DMS53 treated with DMSO at 0.1 percent for 48 hours (cell line): ENCODE data around the gene RNF20.
"Not testable (repeated sequence)": the region's sequence is repeated elsewhere in the genome, so short reads cannot be mapped to it uniquely, and the experiment has no call there.

Experiments used
- DNase-seq: peaks from one replicate; lab custom pipeline; 2025; ENCODE audit not compliant: unreplicated experiment; lab: John Stamatoyannopoulos, UW

The RNF20 gene, protein sequence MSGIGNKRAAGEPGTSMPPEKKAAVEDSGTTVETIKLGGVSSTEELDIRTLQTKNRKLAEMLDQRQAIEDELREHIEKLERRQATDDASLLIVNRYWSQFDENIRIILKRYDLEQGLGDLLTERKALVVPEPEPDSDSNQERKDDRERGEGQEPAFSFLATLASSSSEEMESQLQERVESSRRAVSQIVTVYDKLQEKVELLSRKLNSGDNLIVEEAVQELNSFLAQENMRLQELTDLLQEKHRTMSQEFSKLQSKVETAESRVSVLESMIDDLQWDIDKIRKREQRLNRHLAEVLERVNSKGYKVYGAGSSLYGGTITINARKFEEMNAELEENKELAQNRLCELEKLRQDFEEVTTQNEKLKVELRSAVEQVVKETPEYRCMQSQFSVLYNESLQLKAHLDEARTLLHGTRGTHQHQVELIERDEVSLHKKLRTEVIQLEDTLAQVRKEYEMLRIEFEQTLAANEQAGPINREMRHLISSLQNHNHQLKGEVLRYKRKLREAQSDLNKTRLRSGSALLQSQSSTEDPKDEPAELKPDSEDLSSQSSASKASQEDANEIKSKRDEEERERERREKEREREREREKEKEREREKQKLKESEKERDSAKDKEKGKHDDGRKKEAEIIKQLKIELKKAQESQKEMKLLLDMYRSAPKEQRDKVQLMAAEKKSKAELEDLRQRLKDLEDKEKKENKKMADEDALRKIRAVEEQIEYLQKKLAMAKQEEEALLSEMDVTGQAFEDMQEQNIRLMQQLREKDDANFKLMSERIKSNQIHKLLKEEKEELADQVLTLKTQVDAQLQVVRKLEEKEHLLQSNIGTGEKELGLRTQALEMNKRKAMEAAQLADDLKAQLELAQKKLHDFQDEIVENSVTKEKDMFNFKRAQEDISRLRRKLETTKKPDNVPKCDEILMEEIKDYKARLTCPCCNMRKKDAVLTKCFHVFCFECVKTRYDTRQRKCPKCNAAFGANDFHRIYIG

DNA sequence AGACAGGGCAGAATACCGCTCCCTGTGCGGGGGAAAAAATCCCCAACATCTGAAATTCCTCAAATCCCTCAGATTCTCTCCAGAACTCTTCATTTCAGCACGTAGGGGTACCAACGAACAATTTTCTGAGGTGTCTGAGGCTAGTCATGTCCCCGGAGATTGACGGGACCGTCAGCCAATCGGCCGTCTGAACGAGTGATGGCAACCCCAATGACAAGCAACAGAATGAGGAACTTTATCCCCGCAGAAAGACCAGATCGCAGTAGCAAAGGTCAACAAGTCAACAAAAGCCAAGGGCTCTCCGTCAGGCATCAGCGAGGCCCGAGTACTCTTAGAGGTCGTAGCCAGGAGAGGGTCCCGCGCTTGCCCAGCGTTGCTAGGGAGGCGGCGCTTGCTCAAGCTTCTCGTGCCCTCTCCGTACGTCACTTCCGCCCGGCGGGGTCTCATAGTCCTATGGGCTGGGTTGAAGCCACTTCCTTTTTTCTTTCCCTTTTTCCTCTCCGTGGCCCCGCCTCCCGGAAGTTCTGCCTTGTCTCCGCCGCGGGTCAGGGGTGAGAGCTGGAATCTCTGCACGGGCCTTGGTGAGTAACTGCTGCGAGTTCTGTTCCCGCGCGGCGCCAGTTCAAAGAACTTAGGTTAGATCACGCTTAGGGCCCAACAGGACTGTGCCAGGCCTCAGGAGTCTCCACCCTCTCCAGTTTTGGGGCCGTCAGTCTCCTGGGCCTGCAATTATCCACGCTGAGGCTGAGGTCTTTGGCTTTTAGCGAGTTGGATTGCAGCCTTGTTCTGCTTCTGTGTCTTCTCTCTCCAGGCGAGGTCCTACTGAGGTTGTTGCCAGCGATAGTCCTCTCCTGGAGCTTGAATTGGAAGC, at the start of gene RNF20:
Gene RNF20, plus strand, starts transcription at position 520 of the 871 bp plus-strand sequence. CDS start 1,571 bp downstream, outside the sequence.
- peak; percentile 95 for DNase-seq

GRCh38 chr9:101484046-101484445, 49.6 kb upstream of the RNF20 start:
- no peak for DNase-seq

- DNase-seq = peak; percentile 40
These were observed 47.5 kb upstream of the RNF20 start for GRCh38 chr9:101485924-101486692.

GRCh38 chr9:101486693-101487442, 46.8 kb upstream of the RNF20 start:
- peak; percentile 45 for DNase-seq

- no peak for DNase-seq
These were observed 46.2 kb upstream of the RNF20 start for GRCh38 chr9:101487443-101487840.

DNA sequence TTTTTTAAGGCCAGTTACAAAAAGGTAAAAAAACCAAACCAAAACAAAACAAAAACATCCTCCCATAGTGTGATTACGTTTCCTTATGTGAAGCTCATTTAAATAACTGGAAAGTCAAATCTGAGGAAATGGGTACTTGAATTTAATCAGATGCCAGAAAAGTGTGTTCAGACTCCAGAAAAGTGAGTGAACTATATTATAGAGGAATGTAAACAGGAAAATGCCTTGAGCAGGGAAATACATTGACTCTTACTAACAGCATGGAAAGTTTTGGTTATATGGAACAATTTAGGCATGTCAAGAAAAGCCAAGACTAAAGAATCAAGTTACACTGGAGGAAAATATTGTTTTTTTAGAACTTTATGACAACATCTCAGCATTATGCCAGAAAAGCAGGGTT, 37.8 kb upstream of the RNF20 start:
- no peak for DNase-seq

- DNase-seq = no peak
These were observed 35.3 kb upstream of the RNF20 start for GRCh38 chr9:101498323-101498722.

DNA sequence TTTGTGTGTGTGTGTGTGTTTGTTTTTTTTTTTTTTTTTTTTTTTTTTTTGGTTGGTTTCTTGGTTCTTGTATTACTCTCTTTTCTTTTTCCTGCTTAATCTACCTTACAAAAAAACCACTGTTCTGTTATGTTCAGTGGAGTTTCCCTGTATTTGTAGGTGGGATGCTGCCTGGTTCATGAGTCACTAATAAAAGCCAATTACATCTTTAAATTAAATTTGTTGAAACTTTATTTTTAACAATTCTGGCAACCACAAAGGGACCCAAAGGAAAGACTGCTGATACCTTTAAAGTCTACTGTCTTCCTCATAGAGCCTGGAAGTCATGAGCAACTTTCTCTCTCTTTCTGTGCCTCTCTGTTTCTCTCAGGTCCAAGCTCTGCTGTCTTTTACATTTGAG, 29.5 kb upstream of the RNF20 start:
- DNase-seq = no peak

- no peak for DNase-seq
These were observed 25.4 kb upstream of the RNF20 start for GRCh38 chr9:101508211-101508610.

DNA sequence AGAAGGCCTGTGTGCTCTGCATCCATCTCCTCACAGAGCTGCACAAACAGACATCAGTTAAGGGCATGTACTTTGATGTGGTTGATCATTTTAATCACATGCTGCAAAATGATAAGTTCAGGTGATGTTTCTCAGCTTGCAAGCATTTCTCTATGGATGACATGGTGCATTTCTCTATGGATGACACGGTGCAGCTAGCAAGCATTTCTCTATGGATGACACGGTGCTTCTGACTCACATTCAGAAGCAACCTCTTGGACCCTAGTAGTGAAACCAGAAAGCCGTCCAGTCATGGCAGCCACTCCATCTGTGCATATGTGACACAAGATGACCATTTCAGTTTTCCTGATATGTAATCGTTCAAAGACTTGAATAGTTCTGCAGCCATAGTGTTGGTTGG, 24.1 kb upstream of the RNF20 start:
- no peak for DNase-seq

DNA sequence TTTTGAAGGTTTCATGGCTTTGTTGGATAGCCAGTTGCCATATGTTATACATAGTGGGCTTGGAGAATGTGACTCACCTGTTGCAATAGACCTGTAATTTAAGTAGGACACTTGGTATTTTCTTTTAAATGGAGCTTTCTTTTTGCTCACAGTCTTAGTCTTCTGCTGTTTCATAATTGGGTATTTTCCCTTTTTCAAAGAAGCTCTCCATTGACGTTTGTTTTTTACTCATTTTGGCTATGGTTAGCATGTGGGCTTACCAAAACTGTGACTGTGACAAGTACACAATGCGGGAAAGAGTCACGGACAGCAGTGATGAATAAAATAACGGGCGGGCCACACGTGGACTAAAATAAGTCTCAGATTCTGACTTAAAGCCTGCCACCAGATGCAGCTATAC, 23.2 kb upstream of the RNF20 start:
- no peak for DNase-seq

DNA sequence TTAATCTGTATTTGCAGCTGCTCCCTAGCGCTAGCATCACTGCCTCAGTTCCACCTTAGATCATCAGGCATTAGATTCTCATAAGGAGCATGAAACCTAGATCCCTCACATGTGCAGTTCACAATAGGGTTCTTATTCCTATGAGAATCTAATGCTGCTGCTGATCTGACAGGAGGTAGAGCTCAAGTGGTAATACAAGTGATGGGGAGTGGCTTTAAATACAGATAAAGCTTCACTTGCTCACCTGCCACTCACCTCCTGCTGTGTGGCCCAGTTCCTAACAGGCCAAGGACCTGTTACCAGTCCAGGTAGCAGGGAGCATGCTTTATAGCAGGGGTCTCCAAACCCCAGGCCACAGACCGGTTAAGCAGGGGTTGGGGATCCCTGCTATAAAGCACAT, 22.6 kb upstream of the RNF20 start:
- DNase-seq = no peak

DNA sequence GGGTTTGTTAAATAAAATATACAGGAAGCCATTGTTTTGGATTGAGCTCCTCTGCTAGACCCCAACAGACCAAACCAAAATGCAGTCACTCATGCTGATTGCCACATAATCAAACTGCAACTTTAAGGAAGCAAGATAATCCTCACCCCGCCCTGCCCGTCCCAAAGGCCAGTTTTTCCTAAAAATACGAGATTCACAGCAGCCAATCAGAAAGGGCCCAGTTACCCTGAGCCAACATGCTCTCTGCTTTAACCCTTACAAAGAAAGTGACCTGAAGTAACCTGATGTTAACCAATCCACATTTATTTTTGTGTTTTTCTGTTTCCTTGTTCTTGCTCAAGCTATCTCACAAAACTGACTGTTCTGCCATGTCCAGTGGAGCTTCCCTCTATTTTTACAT, 21.5 kb upstream of the RNF20 start:
- no peak for DNase-seq

GRCh38 chr9:101513351-101513750, 20.3 kb upstream of the RNF20 start:
- no peak for DNase-seq

GRCh38 chr9:101514071-101514470, 19.6 kb upstream of the RNF20 start:
- no peak for DNase-seq

- no peak for DNase-seq
These were observed 17.0 kb upstream of the RNF20 start for GRCh38 chr9:101516655-101517054.

DNA sequence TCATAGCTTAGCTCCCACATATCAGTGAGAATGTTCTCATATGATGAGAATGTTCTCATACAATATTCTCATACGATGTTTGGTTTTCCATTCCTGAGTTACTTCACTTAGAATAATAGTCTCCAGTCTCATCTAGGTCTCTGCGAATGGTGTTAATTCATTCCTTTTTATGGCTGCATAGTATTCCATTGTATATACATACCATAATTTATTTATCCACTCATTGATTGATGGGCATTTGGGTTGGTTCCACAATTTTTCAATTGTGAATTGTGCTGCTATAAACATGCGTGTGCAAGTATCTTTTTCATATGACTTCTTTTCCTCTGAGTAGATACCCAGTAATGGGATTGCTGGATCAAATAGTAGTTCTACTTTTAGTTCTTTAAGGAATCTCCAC, 15.2 kb upstream of the RNF20 start:
- not testable (repeated sequence) for DNase-seq

DNA sequence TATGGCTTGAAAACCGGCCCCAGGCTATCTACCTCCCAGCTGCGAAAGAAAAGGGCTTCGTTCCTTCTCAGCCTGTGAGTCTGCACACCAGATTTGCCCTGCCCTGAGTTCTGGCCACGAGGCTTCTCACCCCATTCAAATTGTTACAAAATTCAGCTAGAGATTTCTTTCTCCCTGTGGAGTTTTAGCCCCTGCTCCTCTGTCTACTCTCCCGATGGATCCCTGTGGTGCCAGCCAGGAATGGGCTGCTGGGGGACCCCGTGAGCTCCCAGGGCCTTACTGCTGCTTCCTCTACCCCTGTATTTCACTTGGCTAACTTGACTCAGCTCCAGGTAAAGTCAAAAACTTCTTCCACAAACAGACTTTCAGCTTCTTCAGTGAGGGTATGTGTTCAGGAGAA, 9.3 kb upstream of the RNF20 start:
- DNase-seq = no peak

GRCh38 chr9:101527066-101527465, 6.6 kb upstream of the RNF20 start:
- DNase-seq = no peak
